AG09319 (cell line): ENCODE measurements around the gene RELN.
"Not testable (repeated sequence)": the region's sequence is repeated elsewhere in the genome, so short reads cannot be mapped to it uniquely, and the experiment has no call there.

Experiments used
- DNase-seq: peaks from one replicate; pipeline ENCODE4 v3.0.0-alpha.2; 2010; ENCODE audit warnings: low read depth; ENCODE audit errors: extremely low read depth
- CTCF ChIP-seq: IDR thresholded peaks from 2 replicates; pipeline ENCODE4 v1.5.1; 2011; ENCODE audit warnings: low read depth, mild to moderate bottlenecking, inconsistent platforms, low read length, moderate library complexity

Gene RELN

GRCh38 chr7:103794424-103794823 is 195.0 kb downstream of the RELN start:
- DNase-seq: no peak
- TF ChIP-seq CTCF: no peak

GRCh38 chr7:103793614-103794013 is 195.8 kb downstream of the RELN start:
- DNase-seq: no peak
- TF ChIP-seq CTCF: no peak

GRCh38 chr7:103791894-103792293 is 197.6 kb downstream of the RELN start:
- TF ChIP-seq CTCF: no peak
- DNase-seq: no peak

GRCh38 chr7:103787041-103787440 is 202.4 kb downstream of the RELN start:
- DNase-seq: not testable (repeated sequence)

- no peak for TF ChIP-seq CTCF
- no peak for DNase-seq
These were observed 204.7 kb downstream of the RELN start for GRCh38 chr7:103784646-103785286.

- TF ChIP-seq CTCF: no peak
- DNase-seq: no peak
These were observed 208.0 kb downstream of the RELN start for GRCh38 chr7:103781409-103781808.

- not testable (repeated sequence) for DNase-seq
These were observed 208.9 kb downstream of the RELN start for GRCh38 chr7:103780561-103780960.

- TF ChIP-seq CTCF: no peak
- no peak for DNase-seq
These were observed 212.0 kb downstream of the RELN start for GRCh38 chr7:103777440-103777839.

- no peak for TF ChIP-seq CTCF
- no peak for DNase-seq
These were observed 215.7 kb downstream of the RELN start for GRCh38 chr7:103773726-103774125.
